Activated CD8-positive, alpha-beta memory T cell treated with anti-CD3 and anti-CD28 coated beads, Interleukin-2, amount 50 U/mL, for 24 hours (primary cell): Measurements from ENCODE around the gene CCNB2.

Source experiments
- DNase-seq: peaks from one replicate; pipeline ENCODE4 v3.0.0-alpha.2; 2020; ENCODE audit errors: extremely low read depth

CCNB2 gene

DNA sequence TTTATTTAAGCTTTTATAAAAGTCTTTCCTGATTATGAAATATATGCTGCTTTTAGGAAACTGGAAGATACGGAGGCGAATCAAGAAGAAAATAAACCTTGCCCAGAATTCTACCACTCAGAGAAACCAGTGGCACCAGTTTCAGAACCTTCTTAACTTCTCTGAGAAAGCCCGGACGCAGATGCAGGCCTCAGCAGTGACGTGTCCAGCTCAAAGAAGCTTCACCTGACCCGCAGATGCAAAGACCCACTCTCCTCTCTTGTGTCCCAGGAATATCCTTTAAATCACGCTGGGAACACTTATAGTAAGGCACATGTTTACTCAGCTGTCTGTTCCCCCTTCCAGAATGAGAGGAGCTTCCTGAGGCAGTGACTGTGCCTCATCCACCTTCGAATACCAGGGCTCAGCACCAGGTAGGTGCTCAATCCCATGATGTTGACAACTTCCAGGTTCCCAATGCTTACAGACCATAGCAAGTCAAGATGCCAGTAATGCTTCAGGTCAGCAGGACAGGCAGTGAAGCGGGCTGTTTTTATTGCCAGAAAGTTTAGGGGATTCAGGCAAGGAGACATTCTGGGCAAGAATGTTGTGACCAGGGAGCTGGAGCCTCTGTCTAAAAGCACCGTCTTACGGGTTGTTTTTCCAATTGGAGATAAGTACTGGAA is 61.8 kb downstream of the CCNB2 start:
- DNase-seq: no peak

- no peak for DNase-seq
These were observed 63.6 kb downstream of the CCNB2 start for GRCh38 chr15:59168536-59168935.

- no peak for DNase-seq
These were observed 64.3 kb downstream of the CCNB2 start for GRCh38 chr15:59169251-59169708.

- DNase-seq: no peak
These were observed 65.5 kb downstream of the CCNB2 start for GRCh38 chr15:59170295-59171066.

- DNase-seq: no peak
These were observed 66.1 kb downstream of the CCNB2 start for GRCh38 chr15:59171067-59171397.

- no peak for DNase-seq
These were observed 67.4 kb downstream of the CCNB2 start for GRCh38 chr15:59172289-59172901.

DNA sequence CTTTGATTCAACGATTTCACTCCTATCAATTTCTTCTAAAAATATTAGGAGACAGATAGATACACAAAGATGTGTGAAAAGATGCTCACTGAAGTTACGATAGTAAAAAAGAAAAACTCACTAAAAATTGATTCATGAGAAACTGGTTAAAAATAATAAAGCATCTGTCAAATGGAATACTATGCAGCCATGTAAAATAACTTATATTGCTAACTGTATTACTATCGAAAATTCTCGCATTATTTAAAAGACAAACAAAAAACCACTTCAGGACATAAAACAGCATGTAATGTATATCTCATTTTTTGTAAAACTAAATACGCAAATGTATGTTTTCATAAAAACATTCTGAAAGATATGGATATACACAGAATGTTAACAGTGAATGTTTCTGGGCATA is 68.2 kb downstream of the CCNB2 start:
- no peak for DNase-seq

GRCh38 chr15:59174151-59174834 is 69.3 kb downstream of the CCNB2 start:
- no peak for DNase-seq
